ENCODE data around the gene GABARAP. TPM values are rescaled to one million over a fixed set of nuclear protein-coding genes. Genes with fewer than 3 reads are reported as not detected.

Gene GABARAP
- total and polyA plus RNA-seq, 2 donors (not counting 1 experiment from before 2014, with no cell fraction given) = 173 to 1,154 TPM

DNA sequence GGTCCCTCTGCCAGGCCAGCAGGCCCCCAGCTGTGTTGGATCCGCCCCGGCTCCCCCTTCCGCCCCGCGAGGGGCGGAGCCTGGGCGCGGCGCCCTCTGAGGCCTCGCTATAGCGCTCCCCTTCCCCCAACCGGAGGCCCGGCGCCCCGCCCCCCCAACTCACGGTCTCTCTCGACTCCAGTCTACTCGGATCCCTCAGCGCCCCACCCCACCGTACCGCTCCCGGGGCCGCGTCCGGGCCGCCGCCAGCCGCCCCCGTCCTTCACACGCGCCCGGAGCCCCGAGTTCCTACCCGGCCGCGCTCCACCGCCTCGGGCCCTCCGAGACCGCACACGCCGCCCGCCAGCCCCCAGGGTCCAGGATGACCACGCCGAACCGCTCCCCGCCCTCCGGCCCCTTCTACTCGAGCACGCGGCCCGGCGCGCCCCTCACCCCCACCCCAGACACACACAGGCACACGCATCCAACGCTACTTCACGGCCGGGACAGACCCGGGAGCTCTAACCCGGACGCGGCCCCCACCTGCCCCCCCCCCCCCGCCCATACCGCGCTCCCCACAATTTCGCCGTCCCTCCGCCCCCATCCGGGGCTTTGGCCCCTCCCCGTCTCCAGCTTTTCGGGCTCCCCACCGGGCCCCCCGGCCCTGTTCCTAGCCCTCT, 4.4 kb downstream of the GABARAP start:
- peak overlapping the region; percentile 63 for H3K27ac ChIP-seq (ENCODE audit: insufficient read depth, low read length)

GRCh38 chr17:7237266-7237760, 4.9 kb downstream of the GABARAP start:
- no peaks in the 10 kb centered on the region for H4K20me1 ChIP-seq (ENCODE audit: control insufficient read depth, extremely low read depth, insufficient read depth, low read length)
- no peak for DNase-seq (ENCODE audit: low read depth in 2 of 2)
- peaks cover 24% of the 10 kb centered on the region for H3K36me3 ChIP-seq (ENCODE audit: control insufficient read depth, insufficient read depth, low read length)
- H3K4me3 ChIP-seq (replicated peaks in 1 of 4; ENCODE audit: control extremely low read depth in 1 of 4, insufficient read depth in 1 of 4, low read depth in 3 of 4, low read length in 4 of 4) = peak overlapping the region; percentile 33 to 90 (median 55)
- peaks cover 23% of the 10 kb centered on the region for H3K4me1 ChIP-seq (ENCODE audit: control insufficient read depth, extremely low read depth, insufficient read depth, low read length)
- H3K4me2 ChIP-seq (ENCODE audit: extremely low read depth, insufficient read depth, low read length) = peak overlapping the region; percentile 71
- no peak for TF ChIP-seq CTCF (conservative IDR thresholded peaks at IDR 0.05 in 1 of 2, IDR thresholded peaks at IDR 0.05 in 1 of 2; ENCODE audit: low read depth in 1 of 2, low read length in 2 of 2)
- TF ChIP-seq EZH2 (IDR thresholded peaks at IDR 0.05; ENCODE audit: low read length, missing control alignments) = no peak
- no peak overlapping the region for H2AFZ ChIP-seq (ENCODE audit: low read length)
- H3K9me3 ChIP-seq (ENCODE audit: control insufficient read depth, insufficient read depth, low read depth, low read length) = no peaks in the 10 kb centered on the region
- H3K27ac ChIP-seq (ENCODE audit: insufficient read depth, low read length) = peak overlapping the region; percentile 30
- H3K9ac ChIP-seq (ENCODE audit: insufficient read depth, low read length) = no peak overlapping the region
- peaks cover 78% of the 10 kb centered on the region for H3K79me2 ChIP-seq (ENCODE audit: control insufficient read depth, insufficient read depth, low read length)
- H3K27me3 ChIP-seq (ENCODE audit: control insufficient read depth, insufficient read depth, low read length) = no peaks in the 10 kb centered on the region

More for the DNA sequence above, 4.4 kb downstream of the GABARAP start:
- Histone ChIP-seq H3K79me2 (ENCODE audit: control insufficient read depth, insufficient read depth, low read length) (peaks cover 74% of the 10 kb centered on the region), H3K4me3 (replicated peaks in 1 of 4; ENCODE audit: control extremely low read depth in 1 of 4, insufficient read depth in 1 of 4, low read depth in 3 of 4, low read length in 4 of 4) (peak overlapping the region; percentile 33 to 92 (median 90)), H2AFZ (ENCODE audit: low read length) (no peak overlapping the region), H3K27me3 (ENCODE audit: control insufficient read depth, insufficient read depth, low read length) (no peaks in the 10 kb centered on the region), H3K36me3 (ENCODE audit: control insufficient read depth, insufficient read depth, low read length) (peaks cover 24% of the 10 kb centered on the region), H3K4me2 (ENCODE audit: extremely low read depth, insufficient read depth, low read length) (peak overlapping the region; percentile 71), H3K9me3 (ENCODE audit: control insufficient read depth, insufficient read depth, low read depth, low read length) (no peaks in the 10 kb centered on the region), H3K9ac (ENCODE audit: insufficient read depth, low read length) (peak overlapping the region; percentile 71), H3K4me1 (ENCODE audit: control insufficient read depth, extremely low read depth, insufficient read depth, low read length) (peaks cover 23% of the 10 kb centered on the region), H4K20me1 (ENCODE audit: control insufficient read depth, extremely low read depth, insufficient read depth, low read length) (no peaks in the 10 kb centered on the region)
- DNase-seq (ENCODE audit: low read depth in 2 of 2) = peak; percentile 50 to 69
- TF ChIP-seq CTCF (conservative IDR thresholded peaks at IDR 0.05 in 1 of 2, IDR thresholded peaks at IDR 0.05 in 1 of 2; ENCODE audit: low read depth in 1 of 2, low read length in 2 of 2) = no peak
- TF ChIP-seq EZH2 (IDR thresholded peaks at IDR 0.05; ENCODE audit: low read length, missing control alignments) = no peak

DNA sequence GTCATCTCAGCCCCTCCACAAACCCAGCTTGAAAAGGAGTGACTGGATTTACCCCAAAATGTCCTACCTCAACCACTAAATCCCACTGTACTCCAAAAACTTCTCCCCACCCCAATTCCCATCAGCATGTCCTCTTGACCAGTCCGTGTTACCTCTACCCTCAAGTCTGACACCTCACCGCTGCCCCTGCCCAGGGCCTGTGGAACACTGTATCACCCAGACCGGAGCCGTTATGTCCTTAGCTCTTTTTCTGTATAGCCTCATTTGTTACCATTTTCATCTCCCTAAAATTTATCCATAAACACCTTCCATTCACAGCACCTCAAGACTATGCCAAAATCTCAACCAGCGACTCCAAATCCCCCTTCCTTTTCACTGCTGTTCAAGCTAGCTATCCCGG, 5.4 kb downstream of the GABARAP start:
- TF ChIP-seq EZH2 (IDR thresholded peaks at IDR 0.05; ENCODE audit: low read length, missing control alignments) (no peak), CTCF (conservative IDR thresholded peaks at IDR 0.05 in 1 of 2, IDR thresholded peaks at IDR 0.05 in 1 of 2; ENCODE audit: low read depth in 1 of 2, low read length in 2 of 2) (no peak)
- peaks cover 80% of the 10 kb centered on the region for H3K79me2 ChIP-seq (ENCODE audit: control insufficient read depth, insufficient read depth, low read length)
- no peaks in the 10 kb centered on the region for H3K9me3 ChIP-seq (ENCODE audit: control insufficient read depth, insufficient read depth, low read depth, low read length)
- peak overlapping the region in 2 of 4 experiments; percentile 64 to 90 for H3K4me3 ChIP-seq (replicated peaks in 1 of 4; ENCODE audit: control extremely low read depth in 1 of 4, insufficient read depth in 1 of 4, low read depth in 3 of 4, low read length in 4 of 4)
- H2AFZ ChIP-seq (ENCODE audit: low read length) = no peak overlapping the region
- no peaks in the 10 kb centered on the region for H3K27me3 ChIP-seq (ENCODE audit: control insufficient read depth, insufficient read depth, low read length)
- H3K36me3 ChIP-seq (ENCODE audit: control insufficient read depth, insufficient read depth, low read length) = peaks cover 24% of the 10 kb centered on the region
- no peaks in the 10 kb centered on the region for H4K20me1 ChIP-seq (ENCODE audit: control insufficient read depth, extremely low read depth, insufficient read depth, low read length)
- peak overlapping the region; percentile 71 for H3K4me2 ChIP-seq (ENCODE audit: extremely low read depth, insufficient read depth, low read length)
- H3K9ac ChIP-seq (ENCODE audit: insufficient read depth, low read length) = no peak overlapping the region
- H3K27ac ChIP-seq (ENCODE audit: insufficient read depth, low read length) = no peak overlapping the region
- H3K4me1 ChIP-seq (ENCODE audit: control insufficient read depth, extremely low read depth, insufficient read depth, low read length) = peaks cover 27% of the 10 kb centered on the region
- no peak for DNase-seq (ENCODE audit: low read depth in 2 of 2)

All from fibroblast of lung (primary cell).